HL-60 (cell line): Measurements from ENCODE around the gene MPRIP.

Source experiments
- DNase-seq, 2 experiments: peaks; one replicate each; pipeline ENCODE4 v3.0.0-alpha.2; 2010 to 2020; ENCODE audit warnings: low read depth in 1 of 2, low spot score in 1 of 2
- H3K27ac ChIP-seq: fragments of 250-450 bp; sonication (Bioruptor Pico); replicated peaks from 2 replicates; pipeline ENCODE4 v1.5.1; 2020; ENCODE audit warnings: mild to moderate bottlenecking, moderate library complexity
- H3K27me3 ChIP-seq: fragments of 250-450 bp; sonication (Bioruptor Pico); 2 replicates; pipeline ENCODE4 v1.5.1; 2021; ENCODE audit warnings: mild to moderate bottlenecking, moderate library complexity; ENCODE audit not compliant: insufficient read depth, poor library complexity, severe bottlenecking
- H3K4me3 ChIP-seq: replicated peaks from 2 replicates; pipeline ENCODE4 v1.5.1; 2011; ENCODE audit warnings: mild to moderate bottlenecking, control low read depth, low read length; ENCODE audit not compliant: insufficient read depth
- GABPA ChIP-seq: IDR thresholded peaks from 2 replicates; pipeline ENCODE4 v1.6.1; 2012; ENCODE audit warnings: low read depth
- POLR2AphosphoS5 ChIP-seq: IDR thresholded peaks from 2 replicates; pipeline ENCODE4 v1.6.1; 2012; ENCODE audit warnings: low read depth
- REST ChIP-seq: IDR thresholded peaks from 2 replicates; pipeline ENCODE4 v1.6.1; 2012; ENCODE audit warnings: low read depth; ENCODE audit not compliant: insufficient replicate concordance
- SPI1 ChIP-seq: IDR thresholded peaks from 2 replicates; pipeline ENCODE4 v1.6.1; 2012; ENCODE audit warnings: low read depth, mild to moderate bottlenecking, borderline replicate concordance
- TF ChIP-seq, protein P1 (sequence below): IDR thresholded peaks from one replicate; pipeline ENCODE4 v1.5.1; 2011; ENCODE audit warnings: low read length, control low read depth, inconsistent platforms; ENCODE audit not compliant: insufficient read depth

MPRIP gene

DNA sequence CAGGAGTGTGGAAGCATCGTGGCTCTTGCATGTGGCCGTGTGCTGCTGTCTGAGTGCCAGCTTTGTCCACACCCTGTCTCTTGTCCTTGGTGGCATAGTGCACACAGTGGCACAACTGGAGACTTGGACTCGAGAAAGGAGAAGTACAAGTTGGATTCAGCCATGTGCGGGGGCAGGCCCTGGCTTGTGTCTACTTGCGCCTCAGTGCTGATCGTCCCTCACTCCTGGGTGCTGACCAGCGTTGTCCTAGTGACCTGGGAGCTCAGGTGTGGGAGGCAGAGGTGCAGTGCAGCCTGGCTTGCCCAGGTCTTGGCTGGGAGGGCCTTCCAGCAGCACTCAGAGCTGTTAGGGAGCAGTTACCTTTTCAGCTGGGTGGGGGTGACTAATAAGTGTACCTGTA lies 20.6 kb downstream of the MPRIP start:
- Histone ChIP-seq H3K27me3 (no peaks in the 10 kb centered on the region), H3K27ac (no peak overlapping the region), H3K4me3 (no peak overlapping the region)
- DNase-seq = peak in 1 of 2 experiments; percentile 18
- TF ChIP-seq SPI1 = no peak
- TF ChIP-seq, protein P1, sequence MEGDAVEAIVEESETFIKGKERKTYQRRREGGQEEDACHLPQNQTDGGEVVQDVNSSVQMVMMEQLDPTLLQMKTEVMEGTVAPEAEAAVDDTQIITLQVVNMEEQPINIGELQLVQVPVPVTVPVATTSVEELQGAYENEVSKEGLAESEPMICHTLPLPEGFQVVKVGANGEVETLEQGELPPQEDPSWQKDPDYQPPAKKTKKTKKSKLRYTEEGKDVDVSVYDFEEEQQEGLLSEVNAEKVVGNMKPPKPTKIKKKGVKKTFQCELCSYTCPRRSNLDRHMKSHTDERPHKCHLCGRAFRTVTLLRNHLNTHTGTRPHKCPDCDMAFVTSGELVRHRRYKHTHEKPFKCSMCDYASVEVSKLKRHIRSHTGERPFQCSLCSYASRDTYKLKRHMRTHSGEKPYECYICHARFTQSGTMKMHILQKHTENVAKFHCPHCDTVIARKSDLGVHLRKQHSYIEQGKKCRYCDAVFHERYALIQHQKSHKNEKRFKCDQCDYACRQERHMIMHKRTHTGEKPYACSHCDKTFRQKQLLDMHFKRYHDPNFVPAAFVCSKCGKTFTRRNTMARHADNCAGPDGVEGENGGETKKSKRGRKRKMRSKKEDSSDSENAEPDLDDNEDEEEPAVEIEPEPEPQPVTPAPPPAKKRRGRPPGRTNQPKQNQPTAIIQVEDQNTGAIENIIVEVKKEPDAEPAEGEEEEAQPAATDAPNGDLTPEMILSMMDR = no peak
- no peak for TF ChIP-seq REST
- TF ChIP-seq GABPA = no peak
- no peak for TF ChIP-seq POLR2AphosphoS5

- Histone ChIP-seq H3K27me3 (no peaks in the 10 kb centered on the region), H3K27ac (no peak overlapping the region), H3K4me3 (no peak overlapping the region)
- TF ChIP-seq GABPA (no peak), POLR2AphosphoS5 (no peak), REST (no peak), SPI1 (no peak)
- TF ChIP-seq, protein P1 = no peak
- DNase-seq = peak in 1 of 2 experiments; percentile 52
These were observed 21.4 kb downstream of the MPRIP start for GRCh38 chr17:17063546-17064122.

GRCh38 chr17:17064322-17064721 lies 22.1 kb downstream of the MPRIP start:
- DNase-seq = no peak
- no peak overlapping the region for H3K27ac ChIP-seq
- TF ChIP-seq POLR2AphosphoS5 = no peak
- no peak for TF ChIP-seq GABPA
- TF ChIP-seq, protein P1 = no peak
- TF ChIP-seq REST = no peak
- TF ChIP-seq SPI1 = no peak
- H3K27me3 ChIP-seq = no peaks in the 10 kb centered on the region
- no peak overlapping the region for H3K4me3 ChIP-seq
